GM18507 (cell line): Measurements from ENCODE around the gene USP37.

ENCODE experiments used
- DNase-seq: peaks from one replicate; pipeline ENCODE4 v3.0.0; 2011; ENCODE audit warnings: low read depth; ENCODE audit not compliant: insufficient read length; ENCODE audit errors: extremely low spot score
- FAIRE-seq: peaks from 2 replicates; lab custom pipeline; 2011; peaks lifted over from hg19 to GRCh38; lab: Jason Lieb, UNC

The USP37 gene

GRCh38 chr2:218479595-218479994 is 88.6 kb downstream of the USP37 start:
- DNase-seq = no peak
- FAIRE-seq = no peak

- FAIRE-seq = peak; percentile 21
- no peak for DNase-seq
Observed at GRCh38 chr2:218478544-218478943, 89.6 kb downstream of the USP37 start.

- no peak for FAIRE-seq
Observed at GRCh38 chr2:218477247-218477646, 90.9 kb downstream of the USP37 start.

GRCh38 chr2:218476676-218477075 is 91.5 kb downstream of the USP37 start:
- FAIRE-seq (no peak), DNase-seq (no peak)

More at GRCh38 chr2:218477247-218477646, 90.9 kb downstream of the USP37 start:
- no peak for DNase-seq

GRCh38 chr2:218474527-218474926 is 93.6 kb downstream of the USP37 start:
- FAIRE-seq = no peak
- no peak for DNase-seq

GRCh38 chr2:218472988-218473387 is 95.2 kb downstream of the USP37 start:
- FAIRE-seq = no peak
- no peak for DNase-seq

- DNase-seq = no peak
Observed at GRCh38 chr2:218471982-218472381, 96.2 kb downstream of the USP37 start.

GRCh38 chr2:218471036-218471435 is 97.1 kb downstream of the USP37 start:
- DNase-seq (no peak), FAIRE-seq (peak; percentile 5)

More at GRCh38 chr2:218471982-218472381, 96.2 kb downstream of the USP37 start:
- FAIRE-seq = no peak

GRCh38 chr2:218470448-218470847 is 97.7 kb downstream of the USP37 start:
- no peak for FAIRE-seq

GRCh38 chr2:218465987-218466633 is 102.0 kb downstream of the USP37 start:
- peak; percentile 60 for FAIRE-seq
- DNase-seq = no peak

More at GRCh38 chr2:218470448-218470847, 97.7 kb downstream of the USP37 start:
- DNase-seq = no peak

GRCh38 chr2:218458598-218458997 is 109.6 kb downstream of the USP37 start:
- DNase-seq (no peak), FAIRE-seq (no peak)

GRCh38 chr2:218456849-218457248 is 111.3 kb downstream of the USP37 start:
- DNase-seq = no peak

GRCh38 chr2:218452079-218452478 is 116.1 kb downstream of the USP37 start:
- no peak for DNase-seq
- no peak for FAIRE-seq

More at GRCh38 chr2:218456849-218457248, 111.3 kb downstream of the USP37 start:
- no peak for FAIRE-seq

GRCh38 chr2:218448934-218449333 is 119.2 kb downstream of the USP37 start:
- FAIRE-seq (no peak), DNase-seq (no peak)

- FAIRE-seq (no peak), DNase-seq (no peak)
Observed at GRCh38 chr2:218447072-218447471, 121.1 kb downstream of the USP37 start.

GRCh38 chr2:218446547-218446946 is 121.6 kb downstream of the USP37 start:
- FAIRE-seq = no peak
- DNase-seq = no peak

- no peak for DNase-seq
- no peak for FAIRE-seq
Observed at GRCh38 chr2:218445602-218446001, 122.5 kb downstream of the USP37 start.

- FAIRE-seq = no peak
- no peak for DNase-seq
Observed at GRCh38 chr2:218444692-218445357, 123.3 kb downstream of the USP37 start.

GRCh38 chr2:218438596-218438995 is 129.6 kb downstream of the USP37 start:
- FAIRE-seq (no peak), DNase-seq (no peak)

- DNase-seq (no peak), FAIRE-seq (no peak)
Observed at GRCh38 chr2:218437969-218438368, 130.2 kb downstream of the USP37 start.

- no peak for DNase-seq
- FAIRE-seq = no peak
Observed at GRCh38 chr2:218436992-218437391, 131.2 kb downstream of the USP37 start.
